Measurements from ENCODE around the gene ZNF774.

DNA sequence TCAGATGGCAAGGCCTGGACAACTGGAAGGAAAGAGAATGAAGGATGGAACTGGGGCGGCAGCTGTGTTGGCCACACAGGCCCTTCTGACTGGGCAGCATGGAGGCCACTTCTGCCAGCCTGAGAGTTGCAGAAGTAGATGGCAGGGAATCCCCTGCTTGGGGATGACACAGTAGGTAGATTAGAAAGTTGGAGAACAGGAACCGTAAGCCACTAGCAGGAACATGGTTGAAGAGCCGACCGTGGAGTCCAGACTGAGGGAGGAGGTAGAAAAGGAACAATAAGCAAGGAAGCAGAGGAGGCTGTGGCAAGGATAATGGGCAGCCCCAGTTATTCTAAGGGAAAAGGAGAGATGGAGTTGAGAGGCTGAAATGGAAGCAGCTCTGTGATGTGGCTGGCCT lies 26.4 kb upstream of the ZNF774 start:
- TF ChIP-seq, protein P1, sequence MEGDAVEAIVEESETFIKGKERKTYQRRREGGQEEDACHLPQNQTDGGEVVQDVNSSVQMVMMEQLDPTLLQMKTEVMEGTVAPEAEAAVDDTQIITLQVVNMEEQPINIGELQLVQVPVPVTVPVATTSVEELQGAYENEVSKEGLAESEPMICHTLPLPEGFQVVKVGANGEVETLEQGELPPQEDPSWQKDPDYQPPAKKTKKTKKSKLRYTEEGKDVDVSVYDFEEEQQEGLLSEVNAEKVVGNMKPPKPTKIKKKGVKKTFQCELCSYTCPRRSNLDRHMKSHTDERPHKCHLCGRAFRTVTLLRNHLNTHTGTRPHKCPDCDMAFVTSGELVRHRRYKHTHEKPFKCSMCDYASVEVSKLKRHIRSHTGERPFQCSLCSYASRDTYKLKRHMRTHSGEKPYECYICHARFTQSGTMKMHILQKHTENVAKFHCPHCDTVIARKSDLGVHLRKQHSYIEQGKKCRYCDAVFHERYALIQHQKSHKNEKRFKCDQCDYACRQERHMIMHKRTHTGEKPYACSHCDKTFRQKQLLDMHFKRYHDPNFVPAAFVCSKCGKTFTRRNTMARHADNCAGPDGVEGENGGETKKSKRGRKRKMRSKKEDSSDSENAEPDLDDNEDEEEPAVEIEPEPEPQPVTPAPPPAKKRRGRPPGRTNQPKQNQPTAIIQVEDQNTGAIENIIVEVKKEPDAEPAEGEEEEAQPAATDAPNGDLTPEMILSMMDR (IDR thresholded peaks at IDR 0.05) = no peak
- TF ChIP-seq POLR2A (IDR thresholded peaks at IDR 0.05) = no peak

All from heart left ventricle (tissue), 13 donors.